Prostate gland (tissue), 2 donors: ENCODE results near the gene FGF3.

Experiments used
- POLR2A ChIP-seq: fragments of 450-650 bp; IDR thresholded peaks from one replicate; pipeline ENCODE4 v1.6.1; 2016; ENCODE audit warnings: antibody characterized with exemption, mild to moderate bottlenecking
- TF ChIP-seq, protein P1 (sequence below), 4 experiments: fragments of 200-600 bp in 2 of 4; fragments of 450-650 bp in 2 of 4; sonication (generic) in 2 of 4; IDR thresholded peaks; 1 replicate in 3 of 4; 2 replicates in 1 of 4; pipeline ENCODE4 v1.5.1; 2016 to 2019; ENCODE audit warnings: antibody characterized with exemption in 4 of 4, mild to moderate bottlenecking in 2 of 4, moderate library complexity in 2 of 4

- no peak for TF ChIP-seq POLR2A
- TF ChIP-seq, protein P1, sequence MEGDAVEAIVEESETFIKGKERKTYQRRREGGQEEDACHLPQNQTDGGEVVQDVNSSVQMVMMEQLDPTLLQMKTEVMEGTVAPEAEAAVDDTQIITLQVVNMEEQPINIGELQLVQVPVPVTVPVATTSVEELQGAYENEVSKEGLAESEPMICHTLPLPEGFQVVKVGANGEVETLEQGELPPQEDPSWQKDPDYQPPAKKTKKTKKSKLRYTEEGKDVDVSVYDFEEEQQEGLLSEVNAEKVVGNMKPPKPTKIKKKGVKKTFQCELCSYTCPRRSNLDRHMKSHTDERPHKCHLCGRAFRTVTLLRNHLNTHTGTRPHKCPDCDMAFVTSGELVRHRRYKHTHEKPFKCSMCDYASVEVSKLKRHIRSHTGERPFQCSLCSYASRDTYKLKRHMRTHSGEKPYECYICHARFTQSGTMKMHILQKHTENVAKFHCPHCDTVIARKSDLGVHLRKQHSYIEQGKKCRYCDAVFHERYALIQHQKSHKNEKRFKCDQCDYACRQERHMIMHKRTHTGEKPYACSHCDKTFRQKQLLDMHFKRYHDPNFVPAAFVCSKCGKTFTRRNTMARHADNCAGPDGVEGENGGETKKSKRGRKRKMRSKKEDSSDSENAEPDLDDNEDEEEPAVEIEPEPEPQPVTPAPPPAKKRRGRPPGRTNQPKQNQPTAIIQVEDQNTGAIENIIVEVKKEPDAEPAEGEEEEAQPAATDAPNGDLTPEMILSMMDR (IDR thresholded peaks at IDR 0.05), result no peak
Measured at GRCh38 chr11:69841859-69842698, 22.9 kb upstream of the FGF3 start.
